ENCODE data around the gene FRMPD3. TPM values are rescaled to one million over a fixed set of nuclear protein-coding genes. Genes with fewer than 3 reads are reported as not detected.

Gene FRMPD3
- total and polyA plus RNA-seq, 2 of the 8 experiments (the other 6 are each of a cell fraction or from before 2014, with no cell fraction given), result 0.38 to 0.56 TPM

GRCh38 chrX:107420571-107420970 lies 28.9 kb upstream of the FRMPD3 start:
- ChIA-PET CTCF (ENCODE audit: partially characterized antibody) (no interaction called here), POLR2A (ENCODE audit: partially characterized antibody) (no interaction called here)
- TF ChIP-seq EP300 (IDR thresholded peaks at IDR 0.05; ENCODE audit: borderline replicate concordance in 1 of 2, low read depth in 2 of 2, low read length in 2 of 2) (peak in 1 of 2 experiments; percentile 61; a peak in 1 of 3 replicates), SIRT6 (IDR thresholded peaks at IDR 0.05; ENCODE audit: low read length) (no peak)
- no peak overlapping the region for H2BK20ac ChIP-seq (ENCODE audit: low read length)
- no peak overlapping the region for H2AK5ac ChIP-seq (ENCODE audit: low read depth, low read length)
- H3K27me3 ChIP-seq (replicated peaks in 1 of 4; ENCODE audit: control insufficient read depth in 3 of 4, extremely low read depth in 1 of 4, insufficient read depth in 3 of 4, low read length in 3 of 4), result no peaks in the 10 kb centered on the region
- no peaks in the 10 kb centered on the region for H3K9me3 ChIP-seq (ENCODE audit: insufficient read depth in 2 of 2, low read depth in 1 of 2, low read length in 1 of 2)
- no peaks in the 10 kb centered on the region for H3K79me2 ChIP-seq (ENCODE audit: control insufficient read depth in 1 of 2, insufficient read depth in 2 of 2, low read length in 2 of 2)
- no peak overlapping the region for H2BK15ac ChIP-seq (ENCODE audit: low read length)
- H3K27ac ChIP-seq (ENCODE audit: low read depth, low read length), result no peak overlapping the region
- DNase-seq (ENCODE audit: low read depth in 1 of 2, low spot score in 2 of 2) (no peak), FAIRE-seq (no peak)
- H3K23ac ChIP-seq (ENCODE audit: insufficient read length), result no peak overlapping the region
- H4K8ac ChIP-seq (ENCODE audit: extremely low read depth, insufficient read depth, low read length), result no peak overlapping the region
- H3K79me1 ChIP-seq (ENCODE audit: low read depth, low read length), result no peaks in the 10 kb centered on the region
- H3K9ac ChIP-seq (replicated peaks in 1 of 4; ENCODE audit: extremely low read depth in 1 of 4, low read depth in 3 of 4, low read length in 3 of 4), result no peak overlapping the region
- H3K4ac ChIP-seq (replicated peaks; ENCODE audit: insufficient read length, low read depth, low read length), result no peak overlapping the region
- H2AFZ ChIP-seq (ENCODE audit: low read length), result no peak overlapping the region
- no peak overlapping the region for H2BK5ac ChIP-seq (ENCODE audit: low read depth, low read length)
- H3K4me2 ChIP-seq (ENCODE audit: insufficient read depth in 1 of 2, low read depth in 2 of 2, low read length in 2 of 2), result no peak overlapping the region
- no peak overlapping the region for H3K18ac ChIP-seq (ENCODE audit: extremely low read depth, low read length)
- no peaks in the 10 kb centered on the region for H3K36me3 ChIP-seq (ENCODE audit: control insufficient read depth in 2 of 4, insufficient read depth in 4 of 4, low read length in 3 of 4)
- H3K4me3 ChIP-seq (ENCODE audit: extremely low read depth in 1 of 4, insufficient read depth in 2 of 4, low read depth in 3 of 4, low read length in 4 of 4), result no peak overlapping the region
- no peak overlapping the region for H2BK120ac ChIP-seq (replicated peaks; ENCODE audit: low read depth, low read length)
- H2BK12ac ChIP-seq (ENCODE audit: low read depth, low read length), result no peak overlapping the region
- H3K4me1 ChIP-seq (replicated peaks in 1 of 4; ENCODE audit: control insufficient read depth in 3 of 4, insufficient read depth in 4 of 4, low read length in 3 of 4), result no peaks in the 10 kb centered on the region
- no peak overlapping the region for H4K5ac ChIP-seq (ENCODE audit: insufficient read length, low read depth, low read length)
- no peak overlapping the region for H4K91ac ChIP-seq (replicated peaks; ENCODE audit: insufficient read length, low read length)
- no peak overlapping the region for H3K56ac ChIP-seq (replicated peaks; ENCODE audit: insufficient read length, low read depth, low read length)
- no peak overlapping the region for H3K14ac ChIP-seq (ENCODE audit: insufficient read length)
- no peaks in the 10 kb centered on the region for H3K23me2 ChIP-seq (ENCODE audit: low read depth, low read length)
- no peaks in the 10 kb centered on the region for H4K20me1 ChIP-seq (replicated peaks in 1 of 2; ENCODE audit: control insufficient read depth in 1 of 2, insufficient read depth in 2 of 2, low read length in 2 of 2)
- WGBS, 2 experiments (ENCODE audit: extremely low coverage in 1 of 2, insufficient coverage in 1 of 2, insufficient read length in 1 of 2, insufficient replicate concordance in 2 of 2, low coverage in 1 of 2, low lambda C conversion rate in 2 of 2, missing lambda C conversion rate in 1 of 2), result 79% methylated on average over 2 of the region's 2 CpGs; no CpG with 5 or more reads in 1 of the 2 experiments
